Measurements from ENCODE around the gene CRYBG1. TPM values are rescaled to one million over a fixed set of nuclear protein-coding genes. Genes with fewer than 3 reads are reported as not detected.

The CRYBG1 gene
- total RNA-seq, 1 experiment from 2014 or later, result 10.1 TPM

DNA sequence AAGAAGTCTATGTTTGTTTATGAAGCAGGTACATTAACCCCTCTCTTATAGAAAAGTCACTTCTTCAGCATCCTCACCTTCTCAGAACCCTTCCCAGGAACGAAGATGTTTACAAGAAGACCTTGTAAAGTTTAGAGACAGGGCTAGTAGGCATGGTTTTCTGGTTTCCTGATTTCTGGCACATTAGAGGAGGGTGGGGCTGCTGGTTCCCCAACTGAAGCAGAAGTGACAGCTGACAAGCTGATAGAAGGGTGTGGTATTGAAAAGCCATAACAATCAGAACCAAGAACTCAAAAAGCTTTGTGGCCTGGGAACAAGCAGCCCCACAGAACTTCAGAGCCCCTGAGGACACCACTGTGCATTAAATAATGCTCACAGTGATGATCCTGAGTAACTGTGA, 177.6 kb downstream of the CRYBG1 start:
- ChIA-PET CTCF (interaction anchor here (0.7 kb wide), 1 partner anchor 28 kb away, joined by 4 read pairs; no protein-coding TSS in a partner anchor), POLR2A (interaction anchor here (0.5 kb wide), 1 partner anchor 42 kb away, joined by 4 read pairs; no protein-coding TSS in a partner anchor)
- no peaks in the 10 kb centered on the region for H3K27me3 Mint-ChIP-seq (ENCODE audit: low read depth)
- DNase-seq (ENCODE audit: low spot score), result no peak
- peaks cover 10% of the 10 kb centered on the region for H3K4me1 Mint-ChIP-seq
- ATAC-seq, result no peak
- H3K36me3 Mint-ChIP-seq, result no peaks in the 10 kb centered on the region
- no peak overlapping the region for H3K4me3 Mint-ChIP-seq
- H3K27ac Mint-ChIP-seq, result no peak overlapping the region
- TF ChIP-seq FOXK1 (CRISPR knock-in tag; IDR thresholded peaks at IDR 0.05), result no peak
- TF ChIP-seq, protein P1, sequence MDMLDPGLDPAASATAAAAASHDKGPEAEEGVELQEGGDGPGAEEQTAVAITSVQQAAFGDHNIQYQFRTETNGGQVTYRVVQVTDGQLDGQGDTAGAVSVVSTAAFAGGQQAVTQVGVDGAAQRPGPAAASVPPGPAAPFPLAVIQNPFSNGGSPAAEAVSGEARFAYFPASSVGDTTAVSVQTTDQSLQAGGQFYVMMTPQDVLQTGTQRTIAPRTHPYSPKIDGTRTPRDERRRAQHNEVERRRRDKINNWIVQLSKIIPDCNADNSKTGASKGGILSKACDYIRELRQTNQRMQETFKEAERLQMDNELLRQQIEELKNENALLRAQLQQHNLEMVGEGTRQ (CRISPR knock-in tag; IDR thresholded peaks at IDR 0.05), result no peak
- no peak for TF ChIP-seq SOX15 (CRISPR knock-in tag; IDR thresholded peaks at IDR 0.05)
- TF ChIP-seq NFATC4 (CRISPR knock-in tag; IDR thresholded peaks at IDR 0.05), result no peak
- TF ChIP-seq ZNF671 (CRISPR knock-in tag; IDR thresholded peaks at IDR 0.05), result no peak
- TF ChIP-seq ZNF219 (CRISPR knock-in tag; IDR thresholded peaks at IDR 0.05; ENCODE audit: borderline replicate concordance), result no peak
- TF ChIP-seq HMGA2 (CRISPR knock-in tag; IDR thresholded peaks at IDR 0.05), result no peak
- TF ChIP-seq, protein P2, sequence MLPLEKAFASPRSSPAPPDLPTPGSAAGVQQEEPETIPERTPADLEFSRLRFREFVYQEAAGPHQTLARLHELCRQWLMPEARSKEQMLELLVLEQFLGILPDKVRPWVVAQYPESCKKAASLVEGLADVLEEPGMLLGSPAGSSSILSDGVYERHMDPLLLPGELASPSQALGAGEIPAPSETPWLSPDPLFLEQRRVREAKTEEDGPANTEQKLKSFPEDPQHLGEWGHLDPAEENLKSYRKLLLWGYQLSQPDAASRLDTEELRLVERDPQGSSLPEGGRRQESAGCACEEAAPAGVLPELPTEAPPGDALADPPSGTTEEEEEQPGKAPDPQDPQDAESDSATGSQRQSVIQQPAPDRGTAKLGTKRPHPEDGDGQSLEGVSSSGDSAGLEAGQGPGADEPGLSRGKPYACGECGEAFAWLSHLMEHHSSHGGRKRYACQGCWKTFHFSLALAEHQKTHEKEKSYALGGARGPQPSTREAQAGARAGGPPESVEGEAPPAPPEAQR (CRISPR knock-in tag; IDR thresholded peaks at IDR 0.05), result no peak
- TF ChIP-seq ZBTB21 (CRISPR knock-in tag; IDR thresholded peaks at IDR 0.05; ENCODE audit: borderline replicate concordance), result no peak
- TF ChIP-seq MXD4 (CRISPR knock-in tag; IDR thresholded peaks at IDR 0.05; ENCODE audit: borderline replicate concordance), result no peak
- TF ChIP-seq, protein P3, sequence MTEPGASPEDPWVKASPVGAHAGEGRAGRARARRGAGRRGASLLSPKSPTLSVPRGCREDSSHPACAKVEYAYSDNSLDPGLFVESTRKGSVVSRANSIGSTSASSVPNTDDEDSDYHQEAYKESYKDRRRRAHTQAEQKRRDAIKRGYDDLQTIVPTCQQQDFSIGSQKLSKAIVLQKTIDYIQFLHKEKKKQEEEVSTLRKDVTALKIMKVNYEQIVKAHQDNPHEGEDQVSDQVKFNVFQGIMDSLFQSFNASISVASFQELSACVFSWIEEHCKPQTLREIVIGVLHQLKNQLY (CRISPR knock-in tag; IDR thresholded peaks at IDR 0.05), result no peak
- TF ChIP-seq, protein P4, sequence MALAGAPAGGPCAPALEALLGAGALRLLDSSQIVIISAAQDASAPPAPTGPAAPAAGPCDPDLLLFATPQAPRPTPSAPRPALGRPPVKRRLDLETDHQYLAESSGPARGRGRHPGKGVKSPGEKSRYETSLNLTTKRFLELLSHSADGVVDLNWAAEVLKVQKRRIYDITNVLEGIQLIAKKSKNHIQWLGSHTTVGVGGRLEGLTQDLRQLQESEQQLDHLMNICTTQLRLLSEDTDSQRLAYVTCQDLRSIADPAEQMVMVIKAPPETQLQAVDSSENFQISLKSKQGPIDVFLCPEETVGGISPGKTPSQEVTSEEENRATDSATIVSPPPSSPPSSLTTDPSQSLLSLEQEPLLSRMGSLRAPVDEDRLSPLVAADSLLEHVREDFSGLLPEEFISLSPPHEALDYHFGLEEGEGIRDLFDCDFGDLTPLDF (CRISPR knock-in tag; IDR thresholded peaks at IDR 0.05), result no peak
- TF ChIP-seq, protein P5, sequence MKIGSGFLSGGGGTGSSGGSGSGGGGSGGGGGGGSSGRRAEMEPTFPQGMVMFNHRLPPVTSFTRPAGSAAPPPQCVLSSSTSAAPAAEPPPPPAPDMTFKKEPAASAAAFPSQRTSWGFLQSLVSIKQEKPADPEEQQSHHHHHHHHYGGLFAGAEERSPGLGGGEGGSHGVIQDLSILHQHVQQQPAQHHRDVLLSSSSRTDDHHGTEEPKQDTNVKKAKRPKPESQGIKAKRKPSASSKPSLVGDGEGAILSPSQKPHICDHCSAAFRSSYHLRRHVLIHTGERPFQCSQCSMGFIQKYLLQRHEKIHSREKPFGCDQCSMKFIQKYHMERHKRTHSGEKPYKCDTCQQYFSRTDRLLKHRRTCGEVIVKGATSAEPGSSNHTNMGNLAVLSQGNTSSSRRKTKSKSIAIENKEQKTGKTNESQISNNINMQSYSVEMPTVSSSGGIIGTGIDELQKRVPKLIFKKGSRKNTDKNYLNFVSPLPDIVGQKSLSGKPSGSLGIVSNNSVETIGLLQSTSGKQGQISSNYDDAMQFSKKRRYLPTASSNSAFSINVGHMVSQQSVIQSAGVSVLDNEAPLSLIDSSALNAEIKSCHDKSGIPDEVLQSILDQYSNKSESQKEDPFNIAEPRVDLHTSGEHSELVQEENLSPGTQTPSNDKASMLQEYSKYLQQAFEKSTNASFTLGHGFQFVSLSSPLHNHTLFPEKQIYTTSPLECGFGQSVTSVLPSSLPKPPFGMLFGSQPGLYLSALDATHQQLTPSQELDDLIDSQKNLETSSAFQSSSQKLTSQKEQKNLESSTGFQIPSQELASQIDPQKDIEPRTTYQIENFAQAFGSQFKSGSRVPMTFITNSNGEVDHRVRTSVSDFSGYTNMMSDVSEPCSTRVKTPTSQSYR (CRISPR knock-in tag; IDR thresholded peaks at IDR 0.05), result no peak
- no peak for TF ChIP-seq OVOL2 (CRISPR knock-in tag; IDR thresholded peaks at IDR 0.05; ENCODE audit: borderline replicate concordance)
- TF ChIP-seq, protein P6, sequence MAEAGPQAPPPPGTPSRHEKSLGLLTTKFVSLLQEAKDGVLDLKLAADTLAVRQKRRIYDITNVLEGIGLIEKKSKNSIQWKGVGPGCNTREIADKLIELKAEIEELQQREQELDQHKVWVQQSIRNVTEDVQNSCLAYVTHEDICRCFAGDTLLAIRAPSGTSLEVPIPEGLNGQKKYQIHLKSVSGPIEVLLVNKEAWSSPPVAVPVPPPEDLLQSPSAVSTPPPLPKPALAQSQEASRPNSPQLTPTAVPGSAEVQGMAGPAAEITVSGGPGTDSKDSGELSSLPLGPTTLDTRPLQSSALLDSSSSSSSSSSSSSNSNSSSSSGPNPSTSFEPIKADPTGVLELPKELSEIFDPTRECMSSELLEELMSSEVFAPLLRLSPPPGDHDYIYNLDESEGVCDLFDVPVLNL (CRISPR knock-in tag; IDR thresholded peaks at IDR 0.05; ENCODE audit: borderline replicate concordance, low read depth), result no peak
- no peak for TF ChIP-seq TEAD4 (CRISPR knock-in tag; IDR thresholded peaks at IDR 0.05)
- no peak for TF ChIP-seq CREB1 (CRISPR knock-in tag; IDR thresholded peaks at IDR 0.05)
- TF ChIP-seq, protein P7, sequence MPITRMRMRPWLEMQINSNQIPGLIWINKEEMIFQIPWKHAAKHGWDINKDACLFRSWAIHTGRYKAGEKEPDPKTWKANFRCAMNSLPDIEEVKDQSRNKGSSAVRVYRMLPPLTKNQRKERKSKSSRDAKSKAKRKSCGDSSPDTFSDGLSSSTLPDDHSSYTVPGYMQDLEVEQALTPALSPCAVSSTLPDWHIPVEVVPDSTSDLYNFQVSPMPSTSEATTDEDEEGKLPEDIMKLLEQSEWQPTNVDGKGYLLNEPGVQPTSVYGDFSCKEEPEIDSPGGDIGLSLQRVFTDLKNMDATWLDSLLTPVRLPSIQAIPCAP (CRISPR knock-in tag; IDR thresholded peaks at IDR 0.05), result no peak
- no peak for TF ChIP-seq JAZF1 (CRISPR knock-in tag; IDR thresholded peaks at IDR 0.05)
- H3K9me3 Mint-ChIP-seq, result no peaks in the 10 kb centered on the region

Measured in WTC11 (cell line).